Gastrocnemius medialis (tissue), 4 donors: Measurements from ENCODE around the gene MTCP1. TPM values are rescaled to one million over a fixed set of nuclear protein-coding genes. Genes with fewer than 3 reads are reported as not detected.
A peak's percentile ranks its signal among the peaks of the same experiment; 100 is the strongest.

Experiments
- ATAC-seq, 2 donors: fragments of 150-250 bp; one replicate each; pipeline ENCODE4 v1.9.1; 2016
- DNase-seq, 2 donors: peaks; one replicate each; pipeline ENCODE4 v3.0.0-alpha.2; 2019
- H3K27ac ChIP-seq, 4 donors: fragments of 200-600 bp; sonication (generic); 1 replicate in 1 of 4; 2 replicates in 3 of 4; pipeline ENCODE4 v1.5.1; 2016 to 2018; ENCODE audit warnings: mild to moderate bottlenecking in 2 of 4, moderate library complexity in 1 of 4
- H3K27me3 ChIP-seq, 3 donors: fragments of 200-600 bp; sonication (generic) in 2 of 3; 1 replicate in 1 of 3; 2 replicates in 2 of 3; pipeline versions ENCODE4 v1.5.1 to v1.6.0; 2016 to 2019; ENCODE audit warnings: mild to moderate bottlenecking in 1 of 3, moderate library complexity in 1 of 3
- H3K36me3 ChIP-seq, 2 donors: fragments of 200-600 bp; sonication (generic) in 1 of 2; one replicate each; pipeline ENCODE4 v1.5.1; 2017 to 2018
- H3K4me1 ChIP-seq, 2 donors: fragments of 200-600 bp; sonication (generic) in 1 of 2; one replicate each; pipeline ENCODE4 v1.5.1; 2016 to 2017; ENCODE audit warnings: mild to moderate bottlenecking in 2 of 2
- H3K4me3 ChIP-seq, 4 donors: fragments of 200-600 bp; sonication (generic) in 3 of 4; 1 replicate in 1 of 4; 2 replicates in 3 of 4; pipeline ENCODE4 v1.5.1; 2016 to 2019; ENCODE audit warnings: mild to moderate bottlenecking in 2 of 4
- H3K9me3 ChIP-seq, 3 donors: fragments of 200-600 bp; sonication (generic) in 2 of 3; 1 replicate in 1 of 3; 2 replicates in 2 of 3; pipeline ENCODE4 v1.5.1; 2016 to 2019
- POLR2A ChIP-seq, 2 donors: fragments of 450-650 bp; IDR thresholded peaks; one replicate each; pipeline ENCODE4 v1.6.1; 2017; ENCODE audit warnings: antibody characterized with exemption in 2 of 2, mild to moderate bottlenecking in 2 of 2, moderate library complexity in 2 of 2
- in situ Hi-C, 4 donors: fragments of 200-750 bp; cut with MboI; loops; one replicate each; pipeline versions ENCODE4 v1.15.0 to v1.8.0; 2017; ENCODE audit warnings: low sequenced_read_pairs in 4 of 4
- intact Hi-C: fragments of 100-400 bp; cut with DNase I; formaldehyde crosslinking; loops from one replicate; pipeline ENCODE4 v1.15.1; 2023; ENCODE audit warnings: low total_unique reads
- total RNA-seq, 4 donors: library from RNA; depleted of rRNA; stranded (reverse); fragments of >200 nt; gene quantifications; one replicate each; pipeline versions ENCODE4 v1.1.0 to v1.2.3, GENCODE V29; 2016
- TF ChIP-seq, protein P1 (sequence below), 5 experiments: fragments of 450-650 bp in 3 of 5; fragments of 200-600 bp in 2 of 5; sonication (generic) in 2 of 5; IDR thresholded peaks in 4 of 5; conservative IDR thresholded peaks in 1 of 5; 1 replicate in 4 of 5; 2 replicates in 1 of 5; pipeline ENCODE4 v1.5.1; 2016 to 2019; ENCODE audit warnings: antibody characterized with exemption in 5 of 5, mild to moderate bottlenecking in 3 of 5, moderate library complexity in 3 of 5

The MTCP1 gene
- total RNA-seq, 4 donors from 2014 or later, result 0.31 to 2.2 (median 0.93) TPM; not detected in 1

DNA sequence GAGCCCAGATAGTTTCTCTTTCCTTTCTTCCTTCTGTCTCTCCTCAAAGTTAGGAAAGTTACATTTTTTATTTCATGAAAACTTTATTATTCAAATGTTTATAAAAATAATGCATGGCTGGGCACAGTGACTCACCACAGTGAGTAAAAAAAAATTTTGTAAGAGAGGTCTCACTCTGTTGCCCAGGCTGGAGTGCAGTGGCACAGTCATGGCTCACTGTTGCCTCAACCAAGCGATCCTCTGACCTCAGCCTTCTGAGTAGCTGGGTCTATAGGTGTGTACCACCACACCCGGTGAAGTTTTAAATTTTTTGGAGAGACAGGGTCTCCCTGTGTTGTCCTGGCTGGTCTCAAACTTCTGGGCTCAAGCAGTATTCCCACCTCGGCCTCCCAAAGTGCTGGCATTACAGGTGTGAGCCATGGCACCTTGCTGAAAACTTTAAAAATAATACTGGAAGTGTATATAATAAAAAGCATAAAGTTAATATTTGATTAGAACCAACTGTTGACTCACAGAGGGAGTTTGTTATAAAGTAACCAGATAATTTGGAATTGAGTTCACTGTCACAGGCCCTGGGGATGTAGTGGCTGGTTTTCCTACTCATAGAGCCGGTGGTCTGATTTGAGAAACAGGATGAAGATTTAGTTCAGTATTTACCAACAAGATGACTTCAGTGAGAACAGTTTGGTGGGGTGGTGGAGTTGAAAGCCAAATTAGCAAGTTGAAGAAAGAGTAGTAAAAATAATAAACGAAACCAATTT is 18.0 kb downstream of the MTCP1 start:
- DNase-seq (no peak), ATAC-seq (no peak)
- in situ Hi-C loops, result loop anchor here in 1 of 4 donors (10.0 kb wide), 1 partner anchor 68 kb away; no protein-coding TSS in a partner anchor
- H3K36me3 ChIP-seq, result no peaks in the 10 kb centered on the region
- TF ChIP-seq, protein P1, sequence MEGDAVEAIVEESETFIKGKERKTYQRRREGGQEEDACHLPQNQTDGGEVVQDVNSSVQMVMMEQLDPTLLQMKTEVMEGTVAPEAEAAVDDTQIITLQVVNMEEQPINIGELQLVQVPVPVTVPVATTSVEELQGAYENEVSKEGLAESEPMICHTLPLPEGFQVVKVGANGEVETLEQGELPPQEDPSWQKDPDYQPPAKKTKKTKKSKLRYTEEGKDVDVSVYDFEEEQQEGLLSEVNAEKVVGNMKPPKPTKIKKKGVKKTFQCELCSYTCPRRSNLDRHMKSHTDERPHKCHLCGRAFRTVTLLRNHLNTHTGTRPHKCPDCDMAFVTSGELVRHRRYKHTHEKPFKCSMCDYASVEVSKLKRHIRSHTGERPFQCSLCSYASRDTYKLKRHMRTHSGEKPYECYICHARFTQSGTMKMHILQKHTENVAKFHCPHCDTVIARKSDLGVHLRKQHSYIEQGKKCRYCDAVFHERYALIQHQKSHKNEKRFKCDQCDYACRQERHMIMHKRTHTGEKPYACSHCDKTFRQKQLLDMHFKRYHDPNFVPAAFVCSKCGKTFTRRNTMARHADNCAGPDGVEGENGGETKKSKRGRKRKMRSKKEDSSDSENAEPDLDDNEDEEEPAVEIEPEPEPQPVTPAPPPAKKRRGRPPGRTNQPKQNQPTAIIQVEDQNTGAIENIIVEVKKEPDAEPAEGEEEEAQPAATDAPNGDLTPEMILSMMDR (IDR thresholded peaks at IDR 0.05 in 4 of 5, conservative IDR thresholded peaks at IDR 0.05 in 1 of 5), result no peak
- no peak for TF ChIP-seq POLR2A (IDR thresholded peaks at IDR 0.05)
- H3K4me3 ChIP-seq, result no peak overlapping the region
- no peaks in the 10 kb centered on the region for H3K9me3 ChIP-seq
- peak overlapping the region in 3 of 4 donors; percentile 26 to 27 (median 27) for H3K27ac ChIP-seq
- intact Hi-C loops, result no loop called here
- peaks cover 1 to 8% of the 10 kb centered on the region in 2 donors for H3K4me1 ChIP-seq
- H3K27me3 ChIP-seq, result no peaks in the 10 kb centered on the region

DNA sequence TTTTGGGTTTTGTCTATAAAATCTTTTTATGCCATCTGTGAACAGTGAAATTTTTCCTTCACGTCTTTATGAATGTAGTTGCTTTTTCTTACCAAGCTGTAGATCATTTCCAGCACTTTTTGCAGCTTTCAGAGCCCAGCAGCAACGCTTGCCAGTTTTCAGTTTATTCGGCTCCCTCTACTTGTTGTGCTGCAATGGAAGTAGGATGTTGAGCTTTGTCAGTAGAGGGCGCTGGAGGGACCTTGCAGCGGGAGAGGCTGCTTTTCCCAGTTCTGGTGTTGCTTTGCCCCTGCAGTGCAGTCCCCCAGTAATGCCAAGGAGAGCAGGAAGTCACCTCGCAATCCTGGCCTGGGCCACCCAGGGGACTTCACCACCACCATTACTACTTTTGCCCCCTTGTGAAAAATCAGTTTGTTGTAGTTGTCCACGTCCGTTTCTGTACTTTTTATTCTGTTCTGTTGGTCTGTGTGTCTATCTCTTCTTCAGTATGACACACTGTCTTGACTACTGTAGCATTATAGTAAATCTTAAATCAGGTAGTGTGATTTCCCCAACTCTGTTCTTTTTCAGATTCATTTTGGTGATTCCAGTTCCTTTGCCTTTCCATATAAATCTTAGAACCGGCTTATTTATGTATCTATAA is 21.8 kb downstream of the MTCP1 start:
- Histone ChIP-seq H3K4me3 (no peak overlapping the region), H3K27me3 (no peaks in the 10 kb centered on the region), H3K9me3 (no peaks in the 10 kb centered on the region), H3K36me3 (no peaks in the 10 kb centered on the region), H3K4me1 (peaks cover 13 to 24% of the 10 kb centered on the region in 2 donors), H3K27ac (peak overlapping the region; percentile 67 to 78 (median 76))
- ATAC-seq (peak; percentile 30 to 42), DNase-seq (peak in 1 of 2 donors; percentile 50)
- in situ Hi-C loops, result no loop called here
- TF ChIP-seq POLR2A (IDR thresholded peaks at IDR 0.05), result no peak
- TF ChIP-seq, protein P1 (IDR thresholded peaks at IDR 0.05 in 4 of 5, conservative IDR thresholded peaks at IDR 0.05 in 1 of 5), result peak; percentile 22 to 62 (median 41)
- intact Hi-C loops, result loop anchor here (2.0 kb wide), 1 partner anchor 22 kb away; the partner anchor contains the start of gene FUNDC2

DNA sequence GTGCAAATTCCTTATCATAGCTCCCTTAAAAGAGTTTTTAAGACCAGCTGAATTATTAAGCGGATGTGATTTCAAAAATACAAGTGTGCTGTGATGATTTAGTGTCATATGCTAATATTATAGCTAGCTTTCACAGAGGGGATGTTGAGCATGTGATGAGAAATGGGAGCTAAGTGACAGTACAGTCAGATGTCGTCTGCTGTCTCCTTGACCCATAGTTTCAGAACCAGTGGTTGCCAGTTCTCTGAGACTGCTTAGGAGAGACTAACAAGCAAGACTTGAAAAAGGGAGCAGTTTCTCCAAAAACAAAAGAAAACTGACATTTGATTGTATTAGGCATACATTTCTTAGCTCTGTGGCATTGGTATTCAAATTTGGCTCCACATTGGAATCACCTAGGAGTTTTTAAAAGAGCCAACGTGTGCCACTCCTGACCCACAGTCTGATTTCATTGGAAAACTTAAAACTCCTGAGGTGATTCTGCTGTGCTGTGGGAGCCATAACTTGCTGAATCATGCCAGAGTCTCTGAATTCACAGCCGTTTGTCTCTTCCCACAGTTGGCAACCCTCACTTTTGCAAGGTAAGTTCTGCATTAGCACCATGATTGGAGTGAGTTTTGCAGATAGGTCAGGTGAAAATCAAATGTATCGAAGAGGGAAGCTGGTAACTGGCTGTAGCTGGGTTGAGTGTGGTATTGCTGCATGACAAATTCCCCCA is 24.0 kb downstream of the MTCP1 start:
- Histone ChIP-seq H3K27me3 (no peaks in the 10 kb centered on the region), H3K4me1 (peaks cover 13 to 29% of the 10 kb centered on the region in 2 donors), H3K9me3 (no peaks in the 10 kb centered on the region), H3K36me3 (no peaks in the 10 kb centered on the region), H3K27ac (peak overlapping the region; percentile 67 to 78 (median 76)), H3K4me3 (no peak overlapping the region)
- in situ Hi-C loops, result no loop called here
- intact Hi-C loops, result no loop called here
- TF ChIP-seq, protein P1 (IDR thresholded peaks at IDR 0.05 in 4 of 5, conservative IDR thresholded peaks at IDR 0.05 in 1 of 5), result no peak
- TF ChIP-seq POLR2A (IDR thresholded peaks at IDR 0.05), result no peak
- ATAC-seq (peak; percentile 78 to 84), DNase-seq (no peak)

DNA sequence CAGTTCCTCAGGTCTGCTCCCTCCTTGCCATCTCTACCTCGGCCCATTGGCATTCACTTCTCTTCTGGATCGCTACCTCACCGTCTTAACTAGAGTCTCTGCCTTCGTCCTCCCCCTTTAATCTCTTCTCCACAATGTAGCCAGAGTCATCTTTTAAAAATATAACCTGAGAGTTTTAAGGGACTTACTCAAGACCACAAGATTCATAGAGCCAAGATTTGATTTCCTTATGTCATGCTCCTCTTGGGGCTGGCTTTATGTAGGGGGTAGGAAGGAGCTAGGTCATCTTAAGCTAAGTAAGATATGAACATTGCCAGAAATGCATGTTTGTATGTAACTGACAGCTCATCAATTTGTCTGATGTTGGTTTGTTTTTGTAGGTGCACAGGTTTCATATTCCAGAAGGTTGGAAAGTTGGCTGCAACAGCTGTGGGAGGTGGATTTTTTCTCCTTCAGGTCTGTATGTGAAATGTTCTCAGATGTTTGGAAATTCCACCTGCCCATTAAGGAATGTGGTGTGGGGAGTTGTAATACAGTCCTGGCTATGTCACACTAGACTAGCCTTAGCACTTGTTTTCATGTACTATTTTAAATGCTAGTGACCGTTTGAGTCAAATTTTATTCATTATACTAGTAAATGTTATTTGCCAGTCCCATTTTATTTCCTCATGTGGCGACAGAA is 24.7 kb downstream of the MTCP1 start:
- intact Hi-C loops (no loop called here), in situ Hi-C loops (no loop called here)
- H3K36me3 ChIP-seq, result no peaks in the 10 kb centered on the region
- peaks cover 14 to 29% of the 10 kb centered on the region in 2 donors for H3K4me1 ChIP-seq
- H3K4me3 ChIP-seq, result no peak overlapping the region
- DNase-seq (no peak), ATAC-seq (peak; percentile 62 to 68)
- peak overlapping the region; percentile 67 to 78 (median 76) for H3K27ac ChIP-seq
- TF ChIP-seq POLR2A (IDR thresholded peaks at IDR 0.05), result peak in 1 of 2 donors; percentile 36
- TF ChIP-seq, protein P1 (IDR thresholded peaks at IDR 0.05 in 4 of 5, conservative IDR thresholded peaks at IDR 0.05 in 1 of 5), result no peak
- no peaks in the 10 kb centered on the region for H3K27me3 ChIP-seq
- H3K9me3 ChIP-seq, result no peaks in the 10 kb centered on the region
